ENCODE data around the gene NCAPD2.

NCAPD2 gene

DNA sequence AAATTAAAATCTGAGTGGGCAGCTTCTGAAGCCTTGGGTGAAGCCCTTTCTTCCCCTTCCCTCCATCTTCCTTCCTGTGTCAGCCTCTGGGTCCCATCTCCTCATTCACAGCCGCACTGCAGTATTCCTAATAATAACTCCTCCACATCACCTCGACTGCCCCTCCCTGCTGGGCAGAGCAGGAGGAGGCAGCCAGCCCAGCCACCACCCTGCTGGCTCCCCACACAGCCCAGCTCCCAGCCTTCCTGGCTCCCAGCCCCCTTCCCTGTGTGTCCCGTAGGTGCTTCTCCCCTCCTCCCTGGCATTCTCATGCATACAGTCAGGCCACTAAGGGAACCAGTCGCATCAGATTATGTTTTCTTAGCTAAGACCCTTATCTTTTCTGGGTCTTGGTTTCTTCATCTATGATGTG lies 58.2 kb downstream of the NCAPD2 start:
- Histone ChIP-seq H3K36me3 (ENCODE audit: low read length) (peaks cover 2% of the 10 kb centered on the region; the same call in 1 of the 2 replicates), H3K9me3 (ENCODE audit: insufficient read depth, low read length) (no peaks in the 10 kb centered on the region), H4K20me1 (ENCODE audit: low read depth, low read length) (peaks cover 2% of the 10 kb centered on the region; the same call in 1 of the 2 replicates), H2AFZ (ENCODE audit: low read depth, low read length, severe bottlenecking) (no peak overlapping the region), H3K9me2 (replicated peaks; ENCODE audit: insufficient read depth, low read length) (no peaks in the 10 kb centered on the region), H3K4me3 (ENCODE audit: insufficient read depth, low read length, poor library complexity, severe bottlenecking) (no peak overlapping the region), H3K79me2 (ENCODE audit: insufficient read depth, low read length) (peaks cover 45% of the 10 kb centered on the region), H3K27ac (ENCODE audit: low read depth, low read length) (no peak overlapping the region), H3K27me3 (ENCODE audit: low read length) (no peaks in the 10 kb centered on the region), H3F3A (ENCODE audit: insufficient read depth) (peaks cover 8% of the 10 kb centered on the region; the same call in 1 of the 2 replicates), H3K4me2 (ENCODE audit: low read depth, low read length, poor library complexity, severe bottlenecking) (no peak overlapping the region), H3K9ac (ENCODE audit: low read length) (no peak overlapping the region)
- TF ChIP-seq, protein P1, sequence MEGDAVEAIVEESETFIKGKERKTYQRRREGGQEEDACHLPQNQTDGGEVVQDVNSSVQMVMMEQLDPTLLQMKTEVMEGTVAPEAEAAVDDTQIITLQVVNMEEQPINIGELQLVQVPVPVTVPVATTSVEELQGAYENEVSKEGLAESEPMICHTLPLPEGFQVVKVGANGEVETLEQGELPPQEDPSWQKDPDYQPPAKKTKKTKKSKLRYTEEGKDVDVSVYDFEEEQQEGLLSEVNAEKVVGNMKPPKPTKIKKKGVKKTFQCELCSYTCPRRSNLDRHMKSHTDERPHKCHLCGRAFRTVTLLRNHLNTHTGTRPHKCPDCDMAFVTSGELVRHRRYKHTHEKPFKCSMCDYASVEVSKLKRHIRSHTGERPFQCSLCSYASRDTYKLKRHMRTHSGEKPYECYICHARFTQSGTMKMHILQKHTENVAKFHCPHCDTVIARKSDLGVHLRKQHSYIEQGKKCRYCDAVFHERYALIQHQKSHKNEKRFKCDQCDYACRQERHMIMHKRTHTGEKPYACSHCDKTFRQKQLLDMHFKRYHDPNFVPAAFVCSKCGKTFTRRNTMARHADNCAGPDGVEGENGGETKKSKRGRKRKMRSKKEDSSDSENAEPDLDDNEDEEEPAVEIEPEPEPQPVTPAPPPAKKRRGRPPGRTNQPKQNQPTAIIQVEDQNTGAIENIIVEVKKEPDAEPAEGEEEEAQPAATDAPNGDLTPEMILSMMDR (IDR thresholded peaks at IDR 0.05; ENCODE audit: insufficient read depth, low read length, poor library complexity, severe bottlenecking): no peak
- TF ChIP-seq EZH2phosphoT487 (conservative IDR thresholded peaks at IDR 0.05; ENCODE audit: low read length): no peak

DNA sequence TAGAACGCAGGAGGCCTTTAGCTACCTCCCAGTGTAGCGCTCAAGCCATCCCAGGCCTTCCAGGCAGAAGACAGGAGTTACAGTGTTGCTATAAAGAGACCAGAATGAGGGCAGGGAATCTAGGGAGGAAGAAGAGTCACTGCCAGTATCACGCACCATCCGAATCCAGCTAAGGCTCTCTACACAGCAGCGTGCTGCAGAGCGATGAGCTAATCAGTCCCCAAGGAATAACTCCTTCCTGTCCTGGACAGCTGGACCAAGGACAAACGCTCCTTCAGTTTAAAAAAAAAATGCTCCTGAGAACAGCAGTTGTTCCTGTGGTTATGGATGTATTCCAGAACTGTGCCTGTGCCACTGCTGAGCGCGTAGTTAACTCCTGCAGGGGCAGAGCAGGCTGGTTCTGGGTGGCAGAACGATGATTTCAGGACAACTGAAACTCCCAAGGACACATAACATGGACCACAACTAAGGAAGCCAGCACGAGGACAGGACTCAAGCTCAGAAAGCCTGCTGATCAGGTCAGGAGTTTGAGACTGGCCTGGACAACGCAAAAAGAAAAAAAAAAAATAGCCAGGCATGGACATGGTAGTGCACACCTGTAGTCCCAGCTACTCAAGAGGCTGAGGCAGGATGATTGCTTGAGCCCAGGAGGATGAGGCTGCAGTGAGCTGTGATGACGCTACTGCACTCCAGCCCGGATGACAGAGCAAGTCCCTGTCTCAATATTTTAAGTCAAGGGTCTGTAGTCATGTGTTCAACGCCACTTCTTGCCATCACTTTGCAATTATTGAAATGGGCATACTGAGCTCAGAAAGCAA lies 59.4 kb downstream of the NCAPD2 start:
- Histone ChIP-seq H3K9me2 (replicated peaks; ENCODE audit: insufficient read depth, low read length) (no peaks in the 10 kb centered on the region), H3K36me3 (ENCODE audit: low read length) (0 out of 2 replicates have a peak, but pooled peaks cover 2% of the 10 kb centered on the region), H3K27me3 (ENCODE audit: low read length) (no peaks in the 10 kb centered on the region), H4K20me1 (ENCODE audit: low read depth, low read length) (peaks cover 2% of the 10 kb centered on the region; the same call in 1 of the 2 replicates), H3K9me3 (ENCODE audit: insufficient read depth, low read length) (no peaks in the 10 kb centered on the region), H3K79me2 (ENCODE audit: insufficient read depth, low read length) (peaks cover 45% of the 10 kb centered on the region), H3F3A (ENCODE audit: insufficient read depth) (peaks cover 19% of the 10 kb centered on the region), H2AFZ (ENCODE audit: low read depth, low read length, severe bottlenecking) (no peak overlapping the region), H3K4me3 (ENCODE audit: insufficient read depth, low read length, poor library complexity, severe bottlenecking) (peak overlapping the region; percentile 25), H3K4me2 (ENCODE audit: low read depth, low read length, poor library complexity, severe bottlenecking) (peak overlapping the region; percentile 90), H3K9ac (ENCODE audit: low read length) (peak overlapping the region; percentile 76), H3K27ac (ENCODE audit: low read depth, low read length) (no peak overlapping the region)
- no peak for TF ChIP-seq EZH2phosphoT487 (conservative IDR thresholded peaks at IDR 0.05; ENCODE audit: low read length)
- TF ChIP-seq, protein P1 (IDR thresholded peaks at IDR 0.05; ENCODE audit: insufficient read depth, low read length, poor library complexity, severe bottlenecking): no peak

DNA sequence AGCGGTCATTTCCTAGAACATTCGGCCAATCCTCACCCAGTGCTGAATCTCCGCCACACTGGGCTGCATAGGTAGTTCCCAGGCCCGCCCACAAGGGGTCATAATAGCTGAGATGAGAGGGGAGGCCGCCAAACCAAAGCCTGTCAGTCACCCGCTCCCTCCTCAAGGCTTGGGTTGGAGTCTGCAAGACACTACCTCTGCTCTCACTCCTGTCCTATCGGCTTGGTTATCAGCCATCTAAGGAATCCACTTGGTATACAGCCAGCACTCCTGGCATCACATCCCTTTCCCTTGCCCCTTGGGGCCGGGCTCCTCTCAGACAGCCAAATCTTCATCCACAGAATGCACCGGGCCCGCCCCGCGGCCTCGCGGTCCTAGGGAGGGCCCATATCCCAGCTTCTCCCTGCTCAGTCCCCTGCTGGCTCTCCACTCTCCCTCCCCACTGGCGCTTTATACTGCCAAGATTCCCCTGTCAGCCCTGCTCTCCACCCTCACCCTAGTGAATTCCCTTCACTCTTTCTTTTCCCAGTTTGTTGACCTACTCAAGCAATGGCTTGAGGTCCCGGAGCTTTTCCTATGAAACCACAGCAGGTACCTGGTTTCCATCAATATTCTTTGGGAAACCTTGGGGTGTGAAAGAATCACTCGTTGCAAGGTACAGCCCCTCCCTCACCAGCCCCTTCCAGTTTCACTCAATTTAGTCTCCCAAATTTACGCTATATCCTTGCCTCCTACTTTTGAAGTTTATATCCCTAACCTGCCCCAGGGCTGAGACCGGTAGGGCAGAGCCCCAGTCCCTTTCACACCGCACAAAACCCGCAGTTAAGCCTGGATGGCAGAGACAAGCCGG lies 60.5 kb downstream of the NCAPD2 start:
- Histone ChIP-seq H3K9ac (ENCODE audit: low read length) (peak overlapping the region; percentile 76), H3K79me2 (ENCODE audit: insufficient read depth, low read length) (peaks cover 45% of the 10 kb centered on the region), H3K9me3 (ENCODE audit: insufficient read depth, low read length) (no peaks in the 10 kb centered on the region), H4K20me1 (ENCODE audit: low read depth, low read length) (peaks cover 2% of the 10 kb centered on the region; the same call in 1 of the 2 replicates), H3K9me2 (replicated peaks; ENCODE audit: insufficient read depth, low read length) (no peaks in the 10 kb centered on the region), H3K27ac (ENCODE audit: low read depth, low read length) (peak overlapping the region; percentile 66), H3K4me3 (ENCODE audit: insufficient read depth, low read length, poor library complexity, severe bottlenecking) (peak overlapping the region; percentile 68), H3K27me3 (ENCODE audit: low read length) (no peaks in the 10 kb centered on the region), H3K36me3 (ENCODE audit: low read length) (no peaks in the 10 kb centered on the region), H3K4me2 (ENCODE audit: low read depth, low read length, poor library complexity, severe bottlenecking) (peak overlapping the region; percentile 90), H3F3A (ENCODE audit: insufficient read depth) (peaks cover 24% of the 10 kb centered on the region), H2AFZ (ENCODE audit: low read depth, low read length, severe bottlenecking) (no peak overlapping the region)
- no peak for TF ChIP-seq EZH2phosphoT487 (conservative IDR thresholded peaks at IDR 0.05; ENCODE audit: low read length)
- TF ChIP-seq, protein P1 (IDR thresholded peaks at IDR 0.05; ENCODE audit: insufficient read depth, low read length, poor library complexity, severe bottlenecking): peak; percentile 55
